ENCODE measurements around the gene PAK5. TPM values are rescaled to one million over a fixed set of nuclear protein-coding genes. Genes with fewer than 3 reads are reported as not detected.

The PAK5 gene
- total RNA-seq, 4 donors from 2014 or later = 0.22 TPM; not detected in 3

DNA sequence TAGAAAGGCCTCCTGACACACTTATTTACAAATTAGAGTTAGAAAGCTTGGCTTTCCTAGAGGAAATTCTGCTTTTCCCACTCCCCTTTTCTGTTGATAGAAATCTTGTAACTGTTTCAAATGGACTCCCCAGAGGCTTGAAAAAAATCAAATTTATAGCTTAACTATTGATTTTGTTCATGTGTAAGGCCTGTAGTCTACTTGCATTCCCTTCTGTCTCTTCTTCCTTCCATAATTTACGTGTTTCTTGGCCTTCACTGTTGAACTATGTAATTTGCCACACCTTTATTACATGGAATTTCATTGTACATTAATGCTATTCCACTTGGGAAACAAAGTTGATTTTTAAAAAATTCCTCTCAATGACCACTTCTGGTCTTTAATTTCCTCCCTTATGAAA, 243.1 kb downstream of the PAK5 start:
- no peaks in the 10 kb centered on the region for H3K36me3 ChIP-seq
- TF ChIP-seq, protein P1, sequence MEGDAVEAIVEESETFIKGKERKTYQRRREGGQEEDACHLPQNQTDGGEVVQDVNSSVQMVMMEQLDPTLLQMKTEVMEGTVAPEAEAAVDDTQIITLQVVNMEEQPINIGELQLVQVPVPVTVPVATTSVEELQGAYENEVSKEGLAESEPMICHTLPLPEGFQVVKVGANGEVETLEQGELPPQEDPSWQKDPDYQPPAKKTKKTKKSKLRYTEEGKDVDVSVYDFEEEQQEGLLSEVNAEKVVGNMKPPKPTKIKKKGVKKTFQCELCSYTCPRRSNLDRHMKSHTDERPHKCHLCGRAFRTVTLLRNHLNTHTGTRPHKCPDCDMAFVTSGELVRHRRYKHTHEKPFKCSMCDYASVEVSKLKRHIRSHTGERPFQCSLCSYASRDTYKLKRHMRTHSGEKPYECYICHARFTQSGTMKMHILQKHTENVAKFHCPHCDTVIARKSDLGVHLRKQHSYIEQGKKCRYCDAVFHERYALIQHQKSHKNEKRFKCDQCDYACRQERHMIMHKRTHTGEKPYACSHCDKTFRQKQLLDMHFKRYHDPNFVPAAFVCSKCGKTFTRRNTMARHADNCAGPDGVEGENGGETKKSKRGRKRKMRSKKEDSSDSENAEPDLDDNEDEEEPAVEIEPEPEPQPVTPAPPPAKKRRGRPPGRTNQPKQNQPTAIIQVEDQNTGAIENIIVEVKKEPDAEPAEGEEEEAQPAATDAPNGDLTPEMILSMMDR (IDR thresholded peaks at IDR 0.05) = no peak
- no peak overlapping the region for H3K27ac ChIP-seq
- no peaks in the 10 kb centered on the region for H3K4me1 ChIP-seq
- H3K27me3 ChIP-seq = no peaks in the 10 kb centered on the region
- WGBS, 2 donors = 67 to 74% methylated on average over 1 of the region's 1 CpG
- DNase-seq (ENCODE audit: low spot score in 2 of 2) = no peak
- no peak overlapping the region for H3K4me3 ChIP-seq
- no peaks in the 10 kb centered on the region for H3K9me3 ChIP-seq

DNA sequence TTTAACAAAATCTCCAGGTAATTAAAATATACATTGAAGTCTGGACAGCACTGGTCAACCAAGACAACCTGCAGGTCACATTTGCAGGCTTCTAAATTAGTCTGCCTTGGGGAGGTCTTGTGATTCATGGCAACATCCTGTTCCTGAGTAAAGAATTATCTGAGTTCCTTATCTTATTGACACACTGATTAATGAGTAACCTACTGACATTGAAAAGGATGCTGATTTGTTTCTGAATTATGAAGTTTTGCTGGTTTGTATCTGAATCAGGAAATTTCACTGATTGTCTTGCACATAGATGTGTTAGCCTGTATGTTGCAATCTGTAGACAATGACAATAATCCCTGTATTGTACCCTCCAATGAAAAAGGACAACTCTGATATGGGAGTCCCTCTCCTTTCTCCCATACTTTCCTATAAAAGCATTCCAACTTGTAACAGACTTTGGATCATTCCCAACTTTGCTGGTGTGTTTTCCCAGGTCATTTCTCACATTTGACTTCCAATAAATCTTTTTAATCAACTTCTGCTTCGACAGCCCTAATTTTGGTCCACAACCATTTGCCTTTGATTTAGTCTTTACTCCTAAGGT, 244.5 kb downstream of the PAK5 start:
- Histone ChIP-seq H3K27me3 (no peaks in the 10 kb centered on the region), H3K4me3 (no peak overlapping the region), H3K36me3 (no peaks in the 10 kb centered on the region), H3K4me1 (no peaks in the 10 kb centered on the region), H3K9me3 (no peaks in the 10 kb centered on the region), H3K27ac (no peak overlapping the region)
- WGBS, 2 donors = 58 to 69% methylated on average over 1 of the region's 1 CpG
- no peak for TF ChIP-seq EP300 (IDR thresholded peaks at IDR 0.05)
- DNase-seq (ENCODE audit: low spot score in 2 of 2) = no peak

DNA sequence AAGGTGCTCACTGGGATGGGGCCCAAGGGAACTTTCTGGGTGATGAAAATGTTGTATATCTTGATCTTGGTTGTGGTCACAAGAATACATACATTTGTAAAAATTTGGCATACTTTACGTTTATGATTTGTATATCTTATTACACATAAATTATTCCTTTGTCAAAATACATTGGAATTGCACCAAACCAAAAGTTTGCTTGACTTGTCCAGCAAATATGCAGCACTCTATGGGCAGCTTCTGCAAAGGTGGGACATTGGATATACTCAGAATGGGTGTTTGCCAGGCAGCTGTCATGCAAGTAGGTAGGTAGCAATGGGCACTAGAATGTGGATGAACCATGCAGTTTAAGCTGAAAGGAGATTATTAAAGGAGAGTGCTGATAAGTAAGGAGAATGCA, 246.5 kb downstream of the PAK5 start:
- Histone ChIP-seq H3K27me3 (no peaks in the 10 kb centered on the region), H3K36me3 (no peaks in the 10 kb centered on the region), H3K27ac (no peak overlapping the region), H3K4me1 (no peaks in the 10 kb centered on the region), H3K9me3 (no peaks in the 10 kb centered on the region), H3K4me3 (no peak overlapping the region)
- TF ChIP-seq, protein P1 (IDR thresholded peaks at IDR 0.05) = no peak
- no peak for TF ChIP-seq POLR2A (IDR thresholded peaks at IDR 0.05)
- TF ChIP-seq EP300 (IDR thresholded peaks at IDR 0.05) = no peak
- whole genome bisulfite sequencing, 2 donors = 60 to 72% methylated on average over 1 of the region's 1 CpG
- no peak for DNase-seq (ENCODE audit: low spot score in 2 of 2)

DNA sequence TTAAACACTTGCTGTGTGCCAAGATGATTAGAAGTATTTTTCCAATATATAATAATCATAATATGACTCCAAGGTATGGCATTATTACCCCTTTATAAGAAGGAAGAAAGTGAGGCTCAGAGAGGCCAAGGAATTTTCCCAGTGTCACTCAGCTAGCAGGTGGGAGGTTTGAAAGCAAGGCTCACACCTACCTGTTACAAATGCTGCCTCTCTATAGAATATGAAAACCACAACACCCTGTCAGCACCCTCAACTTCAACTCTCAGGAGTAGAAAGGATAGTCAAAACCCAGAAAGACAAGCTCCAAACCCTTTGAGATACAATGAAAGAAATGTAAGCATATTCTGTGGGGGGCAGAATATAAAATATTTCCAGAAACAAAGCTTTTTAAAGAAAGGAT, 247.8 kb downstream of the PAK5 start:
- Histone ChIP-seq H3K36me3 (no peaks in the 10 kb centered on the region), H3K9me3 (no peaks in the 10 kb centered on the region), H3K27me3 (no peaks in the 10 kb centered on the region), H3K4me1 (no peaks in the 10 kb centered on the region), H3K27ac (no peak overlapping the region), H3K4me3 (no peak overlapping the region)
- DNase-seq (ENCODE audit: low spot score in 2 of 2) = no peak
- TF ChIP-seq, protein P1 (IDR thresholded peaks at IDR 0.05) = no peak
- no peak for TF ChIP-seq POLR2A (IDR thresholded peaks at IDR 0.05)
- TF ChIP-seq EP300 (IDR thresholded peaks at IDR 0.05) = no peak

DNA sequence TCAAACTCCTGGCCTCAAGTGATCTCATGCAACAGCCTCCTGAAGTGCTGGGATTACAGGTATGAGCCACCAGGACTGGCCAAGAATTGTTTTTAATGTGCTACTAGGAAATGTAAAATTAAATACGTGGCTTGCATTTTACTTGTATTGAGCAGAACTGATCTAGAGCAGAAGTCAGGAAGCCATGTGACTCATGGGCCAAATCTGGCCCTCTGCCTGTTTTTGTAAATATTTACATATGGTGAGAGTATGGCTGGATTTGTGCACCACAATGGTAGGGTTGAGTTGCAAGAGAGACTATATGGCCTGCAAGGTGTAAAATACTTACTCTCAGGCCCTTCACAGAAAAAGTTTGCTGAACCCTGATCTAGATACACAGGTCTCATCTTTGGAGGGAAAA, 248.7 kb downstream of the PAK5 start:
- Histone ChIP-seq H3K4me1 (no peaks in the 10 kb centered on the region), H3K9me3 (no peaks in the 10 kb centered on the region), H3K36me3 (no peaks in the 10 kb centered on the region), H3K27ac (no peak overlapping the region), H3K4me3 (no peak overlapping the region), H3K27me3 (no peaks in the 10 kb centered on the region)
- no peak for DNase-seq (ENCODE audit: low spot score in 2 of 2)
- TF ChIP-seq EP300 (IDR thresholded peaks at IDR 0.05) (no peak), POLR2A (IDR thresholded peaks at IDR 0.05) (no peak)
- TF ChIP-seq, protein P1 (IDR thresholded peaks at IDR 0.05) = no peak
- 70% methylated on average over 1 of the region's 1 CpG for WGBS, 2 donors

DNA sequence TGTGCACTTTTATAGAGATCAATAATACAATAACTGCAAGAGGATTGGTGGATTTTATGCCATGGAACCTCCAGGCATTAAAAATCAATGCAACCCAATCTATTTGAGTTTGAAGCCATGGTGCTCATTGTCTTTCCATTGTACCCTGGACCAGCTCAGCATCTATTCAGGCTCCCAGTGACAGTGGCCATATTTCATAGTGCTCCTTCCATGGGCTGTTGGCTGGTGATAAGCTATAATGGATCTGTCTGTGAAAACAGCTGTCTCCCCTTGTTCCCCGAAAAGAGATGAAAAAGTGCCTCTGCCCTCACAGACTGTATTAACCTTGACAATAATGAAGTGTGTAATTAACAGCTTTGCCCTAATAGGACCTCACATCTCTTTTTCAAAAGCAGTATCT, 250.2 kb downstream of the PAK5 start:
- 81 to 86% methylated on average over 1 of the region's 1 CpG for WGBS, 2 donors
- Histone ChIP-seq H3K27ac (no peak overlapping the region), H3K4me3 (no peak overlapping the region), H3K9me3 (no peaks in the 10 kb centered on the region), H3K36me3 (no peaks in the 10 kb centered on the region), H3K4me1 (no peaks in the 10 kb centered on the region), H3K27me3 (no peaks in the 10 kb centered on the region)
- no peak for DNase-seq (ENCODE audit: low spot score in 2 of 2)
- TF ChIP-seq, protein P1 (IDR thresholded peaks at IDR 0.05) = no peak
- no peak for TF ChIP-seq EP300 (IDR thresholded peaks at IDR 0.05)
- no peak for TF ChIP-seq POLR2A (IDR thresholded peaks at IDR 0.05)
